SK-N-SH (cell line): ENCODE data around the gene ADRB2. TPM values are rescaled to one million over a fixed set of nuclear protein-coding genes. Genes with fewer than 3 reads are reported as not detected.

Experiments
- CTCF ChIA-PET: fragments of 300-600, 350-600 bp; formaldehyde crosslinking; extraction: SDS; loops from one replicate; lab custom pipeline; 2021; lab: Yijun Ruan, JAX
- POLR2A ChIA-PET: fragments of 350-600 bp; sonication (Branson Sonifier 250); formaldehyde crosslinking; extraction: SDS; loops from one replicate; lab custom pipeline; 2020; ENCODE audit warnings: antibody characterized with exemption, inconsistent platforms; lab: Yijun Ruan, JAX
- DNase-seq: peaks from one replicate; pipeline ENCODE4 v3.0.0; 2012
- H2AFZ ChIP-seq: fragments of 200-600 bp; sonication (generic); 2 replicates; pipeline ENCODE4 v1.8.1; 2016; ENCODE audit warnings: antibody characterized with exemption, mild to moderate bottlenecking, low read depth
- H3F3A ChIP-seq: fragments of 200-600 bp; sonication (generic); replicated peaks from 2 replicates; pipeline ENCODE3; 2016; ENCODE audit warnings: antibody characterized with exemption, mild to moderate bottlenecking; ENCODE audit not compliant: insufficient read depth
- H3K27ac ChIP-seq, 2 experiments: fragments of 200-500 bp in 1 of 2; fragments of 200-600 bp in 1 of 2; sonication (Bioruptor generic) in 1 of 2; sonication (generic), shearing (Covaris generic) in 1 of 2; 2 replicates each; pipeline versions ENCODE4 v1.5.1 to v1.6.1; 2014 to 2016; ENCODE audit warnings: low read depth in 2 of 2, inconsistent platforms in 1 of 2, low read length in 1 of 2, mild to moderate bottlenecking in 1 of 2, mixed read lengths in 1 of 2
- H3K27me3 ChIP-seq: fragments of 200-600 bp; sonication (generic), shearing (Covaris generic); 2 replicates; pipeline ENCODE4 v1.6.1; 2016; ENCODE audit warnings: mixed run types; ENCODE audit not compliant: insufficient read depth
- H3K36me3 ChIP-seq, 2 experiments: fragments of 200-500 bp in 1 of 2; fragments of 200-600 bp in 1 of 2; sonication (Bioruptor generic) in 1 of 2; sonication (generic) in 1 of 2; replicated peaks in 1 of 2; 2 replicates each; pipeline versions ENCODE3 to v1.5.1; 2014 to 2016; ENCODE audit warnings: low read length in 1 of 2, mild to moderate bottlenecking in 1 of 2; ENCODE audit not compliant: insufficient read depth in 2 of 2, control insufficient read depth in 1 of 2
- H3K4me1 ChIP-seq, 2 experiments: fragments of 200-500 bp in 1 of 2; fragments of 200-600 bp in 1 of 2; sonication (Bioruptor generic) in 1 of 2; sonication (generic), shearing (Covaris generic) in 1 of 2; 2 replicates each; pipeline versions ENCODE4 v1.5.1 to v1.6.1; 2014 to 2016; ENCODE audit warnings: low read depth in 1 of 2, low read length in 1 of 2, mixed run types in 1 of 2; ENCODE audit not compliant: insufficient read depth in 2 of 2, control insufficient read depth in 1 of 2
- H3K4me2 ChIP-seq: fragments of 200-600 bp; sonication (generic), shearing (Covaris generic); 2 replicates; pipeline ENCODE4 v1.6.1; 2017; ENCODE audit warnings: mixed run types
- H3K4me3 ChIP-seq, 2 experiments: fragments of 200-500 bp in 1 of 2; fragments of 200-600 bp in 1 of 2; sonication (Bioruptor generic) in 1 of 2; sonication (generic), shearing (Covaris generic) in 1 of 2; 2 replicates each; pipeline versions ENCODE4 v1.5.1 to v1.8.1; 2014 to 2016; ENCODE audit warnings: low read depth in 2 of 2, inconsistent platforms in 1 of 2, low read length in 1 of 2, mild to moderate bottlenecking in 1 of 2, mixed read lengths in 1 of 2, moderate library complexity in 1 of 2
- H3K79me2 ChIP-seq: fragments of 200-600 bp; sonication (generic); 2 replicates; pipeline ENCODE4 v1.8.1; 2017; ENCODE audit warnings: mild to moderate bottlenecking; ENCODE audit not compliant: insufficient read depth
- H3K9ac ChIP-seq: fragments of 200-600 bp; sonication (generic); 2 replicates; pipeline ENCODE4 v1.6.1; 2017; ENCODE audit warnings: mixed run types
- H3K9me2 ChIP-seq: fragments of 200-600 bp; sonication (generic); 2 replicates; pipeline ENCODE4 v1.6.1; 2017; ENCODE audit warnings: mixed run types
- H3K9me3 ChIP-seq: fragments of 200-600 bp; sonication (generic); 2 replicates; pipeline ENCODE4 v1.6.1; 2017; ENCODE audit warnings: mixed run types, mild to moderate bottlenecking, moderate library complexity
- H4K20me1 ChIP-seq: fragments of 200-600 bp; sonication (generic); 2 replicates; pipeline ENCODE4 v1.6.1; 2017; ENCODE audit warnings: mild to moderate bottlenecking, mixed run types; ENCODE audit not compliant: insufficient read depth
- ELF1 ChIP-seq: IDR thresholded peaks from 2 replicates; pipeline ENCODE4 v1.4.0; 2012
- FOXM1 ChIP-seq: IDR thresholded peaks from 2 replicates; pipeline ENCODE4 v1.4.0; 2012; ENCODE audit warnings: low read depth, mild to moderate bottlenecking
- MXI1 ChIP-seq: IDR thresholded peaks from 2 replicates; pipeline ENCODE4 v1.6.1; 2012; ENCODE audit warnings: mild to moderate bottlenecking, low read depth, low read length, improper control_type of control experiment
- TAF1 ChIP-seq: IDR thresholded peaks from 2 replicates; pipeline ENCODE4 v1.6.1; 2012; ENCODE audit warnings: low read depth, mild to moderate bottlenecking, low read length, moderate library complexity, borderline replicate concordance
- USF2 ChIP-seq: fragments of 150-350 bp; IDR thresholded peaks from 2 replicates; pipeline ENCODE4 v1.6.1; 2017; ENCODE audit warnings: antibody characterized with exemption, low read length, low read depth, borderline replicate concordance
- YY1 ChIP-seq: IDR thresholded peaks from 2 replicates; pipeline ENCODE4 v1.4.0; 2012; ENCODE audit warnings: low read depth, mild to moderate bottlenecking
- WGBS: methylation state at CpG from one replicate; pipeline ENCODE4 v1.1.6; 2017; ENCODE audit warnings: low lambda C conversion rate; 5-methylcytosine and 5-hydroxymethylcytosine counted together
- polyA plus RNA-seq, 3 experiments: library from polyadenylated mRNA; depleted of rRNA; stranded (reverse); fragments of >200 nt; gene quantifications; 2 replicates each; pipeline ENCODE4 v1.2.3, GENCODE V29; 2012
- TF ChIP-seq, protein P1 (sequence below): IDR thresholded peaks from 2 replicates; pipeline ENCODE4 v1.4.0; 2012; ENCODE audit warnings: low read depth, borderline replicate concordance
- TF ChIP-seq, protein P2 (sequence below): IDR thresholded peaks from 2 replicates; pipeline ENCODE4 v1.4.0; 2012; ENCODE audit warnings: low read depth

Gene ADRB2
- polyA plus RNA-seq, 1 of the 3 experiments (the other 2 are of a cell fraction), result 1.0 TPM

DNA sequence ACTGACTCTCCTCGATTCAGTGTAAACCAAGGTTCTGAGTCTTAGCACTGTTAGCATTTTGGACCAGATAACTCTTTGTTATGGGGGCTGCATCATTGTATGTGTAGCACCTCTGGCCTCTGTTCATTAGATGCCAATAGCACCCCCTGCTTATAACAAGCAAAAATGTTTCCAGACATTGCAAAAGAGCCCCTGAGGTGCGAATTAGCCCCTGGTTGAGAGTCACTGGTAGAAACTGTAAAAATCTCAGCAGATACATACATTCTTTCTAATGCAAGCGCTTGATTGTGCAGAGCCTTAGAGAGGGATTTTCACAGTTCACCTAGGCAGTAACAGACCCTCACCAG, 2.8 kb downstream of the ADRB2 start:
- WGBS, result 65% methylated on average over 3 of the region's 3 CpGs
- CTCF ChIA-PET, result interaction anchor here (1.4 kb wide), 1 partner anchor 8 kb away, joined by 4 read pairs; no protein-coding TSS in a partner anchor
- no peak overlapping the region for H3K27ac ChIP-seq

GRCh38 chr5:148829734-148830133, 3.3 kb downstream of the ADRB2 start:
- peaks cover 37% of the 10 kb centered on the region; the same call in 1 of the 2 replicates for H3K79me2 ChIP-seq
- H3K27me3 ChIP-seq, result no peaks in the 10 kb centered on the region
- peaks cover 6% of the 10 kb centered on the region for H3F3A ChIP-seq
- H3K9ac ChIP-seq, result peak overlapping the region; percentile 46; the same call in 1 of the 2 replicates
- TF ChIP-seq TAF1, result no peak
- TF ChIP-seq, all 33 proteins: peak for 0
- peaks cover 0 to 11% of the 10 kb centered on the region in 2 experiments; a peak in 1 of 4 replicates for H3K4me1 ChIP-seq
- no peaks in the 10 kb centered on the region; the same call in 1 of the 2 replicates for H4K20me1 ChIP-seq
- ChIA-PET CTCF (interaction anchor here (1.4 kb wide), 1 partner anchor 9 kb away, joined by 4 read pairs; no protein-coding TSS in a partner anchor), POLR2A (interaction anchor here (0.9 kb wide), 1 partner anchor 25 kb away, joined by 4 read pairs; no protein-coding TSS in a partner anchor)
- H3K9me3 ChIP-seq, result no peaks in the 10 kb centered on the region
- H3K4me3 ChIP-seq, result peak overlapping the region in 1 of 2 experiments; percentile 67; a peak in 2 of 4 replicates
- peaks cover 0 to 3% of the 10 kb centered on the region in 2 experiments for H3K36me3 ChIP-seq
- no peak overlapping the region for H3K27ac ChIP-seq
- H3K4me2 ChIP-seq, result peak overlapping the region; percentile 94
- H2AFZ ChIP-seq, result no peak overlapping the region
- DNase-seq, result no peak
- no peaks in the 10 kb centered on the region for H3K9me2 ChIP-seq
- 88% methylated on average over 5 of the region's 5 CpGs for WGBS

More for the DNA sequence above, 2.8 kb downstream of the ADRB2 start:
- POLR2A ChIA-PET, result no interaction called here
- Histone ChIP-seq H3F3A (peaks cover 4% of the 10 kb centered on the region), H3K9me2 (no peaks in the 10 kb centered on the region), H3K27me3 (no peaks in the 10 kb centered on the region), H3K4me1 (peaks cover 0 to 11% of the 10 kb centered on the region in 2 experiments; a peak in 1 of 4 replicates), H3K36me3 (peaks cover 0 to 3% of the 10 kb centered on the region in 2 experiments), H3K4me3 (peak overlapping the region in 1 of 2 experiments; percentile 67; a peak in 3 of 4 replicates), H4K20me1 (no peaks in the 10 kb centered on the region; the same call in 1 of the 2 replicates), H3K9me3 (no peaks in the 10 kb centered on the region), H3K79me2 (peaks cover 37% of the 10 kb centered on the region; the same call in 1 of the 2 replicates), H3K4me2 (peak overlapping the region; percentile 94), H3K9ac (peak overlapping the region; percentile 46; the same call in 1 of the 2 replicates), H2AFZ (no peak overlapping the region)
- DNase-seq, result no peak
- TF ChIP-seq, protein P1, sequence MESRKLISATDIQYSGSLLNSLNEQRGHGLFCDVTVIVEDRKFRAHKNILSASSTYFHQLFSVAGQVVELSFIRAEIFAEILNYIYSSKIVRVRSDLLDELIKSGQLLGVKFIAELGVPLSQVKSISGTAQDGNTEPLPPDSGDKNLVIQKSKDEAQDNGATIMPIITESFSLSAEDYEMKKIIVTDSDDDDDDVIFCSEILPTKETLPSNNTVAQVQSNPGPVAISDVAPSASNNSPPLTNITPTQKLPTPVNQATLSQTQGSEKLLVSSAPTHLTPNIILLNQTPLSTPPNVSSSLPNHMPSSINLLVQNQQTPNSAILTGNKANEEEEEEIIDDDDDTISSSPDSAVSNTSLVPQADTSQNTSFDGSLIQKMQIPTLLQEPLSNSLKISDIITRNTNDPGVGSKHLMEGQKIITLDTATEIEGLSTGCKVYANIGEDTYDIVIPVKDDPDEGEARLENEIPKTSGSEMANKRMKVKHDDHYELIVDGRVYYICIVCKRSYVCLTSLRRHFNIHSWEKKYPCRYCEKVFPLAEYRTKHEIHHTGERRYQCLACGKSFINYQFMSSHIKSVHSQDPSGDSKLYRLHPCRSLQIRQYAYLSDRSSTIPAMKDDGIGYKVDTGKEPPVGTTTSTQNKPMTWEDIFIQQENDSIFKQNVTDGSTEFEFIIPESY, result no peak
- TF ChIP-seq YY1, result no peak
- TF ChIP-seq MXI1, result no peak
- TF ChIP-seq, protein P2, sequence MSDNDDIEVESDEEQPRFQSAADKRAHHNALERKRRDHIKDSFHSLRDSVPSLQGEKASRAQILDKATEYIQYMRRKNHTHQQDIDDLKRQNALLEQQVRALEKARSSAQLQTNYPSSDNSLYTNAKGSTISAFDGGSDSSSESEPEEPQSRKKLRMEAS, result no peak
- no peak for TF ChIP-seq USF2
- no peak for TF ChIP-seq FOXM1
- no peak for TF ChIP-seq TAF1
- TF ChIP-seq ELF1, result no peak
